ENCODE results near the gene IFNL2.

IFNL2 gene

DNA sequence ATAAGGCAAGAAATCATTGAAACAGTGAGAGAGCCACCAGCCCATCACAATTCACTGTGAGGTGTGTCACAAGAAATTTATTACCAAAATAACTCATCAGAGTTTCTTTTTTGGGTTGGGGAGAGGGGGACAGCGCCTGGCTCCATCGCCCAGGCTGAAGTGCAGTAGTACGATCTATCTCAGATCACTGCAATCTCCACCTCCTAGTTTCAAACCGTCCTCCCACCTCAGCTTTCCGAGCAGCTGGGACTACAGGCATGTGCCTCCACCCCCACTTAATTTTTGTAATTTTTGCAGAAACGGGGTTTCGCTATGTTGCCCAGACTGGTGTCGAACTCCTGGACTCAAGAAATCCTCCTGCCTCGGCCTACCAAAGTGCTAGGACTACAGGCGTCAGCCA lies 31.6 kb downstream of the IFNL2 start:
- Histone ChIP-seq H3K27ac (ENCODE audit: low read depth, low read length) (no peak overlapping the region), H3K9ac (ENCODE audit: low read length) (no peak overlapping the region), H3K27me3 (ENCODE audit: control insufficient read depth, insufficient read depth, low read length) (peaks cover 5% of the 10 kb centered on the region), H3K4me1 (ENCODE audit: control insufficient read depth, insufficient read depth, low read length) (peaks cover 5% of the 10 kb centered on the region), H3K9me3 (ENCODE audit: control insufficient read depth, insufficient read depth, low read depth, low read length) (no peaks in the 10 kb centered on the region), H3K4me3 (ENCODE audit: low read depth, low read length) (no peak overlapping the region), H3K36me3 (ENCODE audit: control insufficient read depth, insufficient read depth, low read length) (no peaks in the 10 kb centered on the region)

DNA sequence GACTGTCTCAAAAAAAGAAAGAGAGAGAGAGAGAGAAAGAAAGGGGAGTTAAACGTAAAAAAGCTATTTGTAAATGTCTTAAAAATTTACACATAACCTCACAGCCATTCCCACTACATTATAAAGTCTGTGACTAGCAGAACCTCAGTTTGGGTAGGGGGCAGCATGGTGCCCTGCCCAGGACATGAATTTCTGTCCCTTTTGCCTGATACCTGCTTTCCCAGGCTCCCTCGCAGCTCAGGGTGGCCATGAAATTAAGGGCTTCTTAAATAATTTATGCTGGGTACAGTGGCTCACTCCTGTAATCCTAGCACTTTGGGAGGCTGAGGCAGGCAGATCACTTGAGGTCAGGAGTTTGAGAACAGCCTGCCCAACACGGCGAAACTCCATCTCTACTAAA lies 32.8 kb downstream of the IFNL2 start:
- no peak overlapping the region for H3K4me3 ChIP-seq (ENCODE audit: low read depth, low read length)
- H3K36me3 ChIP-seq (ENCODE audit: control insufficient read depth, insufficient read depth, low read length): no peaks in the 10 kb centered on the region
- H3K27ac ChIP-seq (ENCODE audit: low read depth, low read length): no peak overlapping the region
- H3K4me1 ChIP-seq (ENCODE audit: control insufficient read depth, insufficient read depth, low read length): peaks cover 16% of the 10 kb centered on the region
- H3K9me3 ChIP-seq (ENCODE audit: control insufficient read depth, insufficient read depth, low read depth, low read length): no peaks in the 10 kb centered on the region
- no peak overlapping the region for H3K9ac ChIP-seq (ENCODE audit: low read length)
- H3K27me3 ChIP-seq (ENCODE audit: control insufficient read depth, insufficient read depth, low read length): peaks cover 15% of the 10 kb centered on the region

DNA sequence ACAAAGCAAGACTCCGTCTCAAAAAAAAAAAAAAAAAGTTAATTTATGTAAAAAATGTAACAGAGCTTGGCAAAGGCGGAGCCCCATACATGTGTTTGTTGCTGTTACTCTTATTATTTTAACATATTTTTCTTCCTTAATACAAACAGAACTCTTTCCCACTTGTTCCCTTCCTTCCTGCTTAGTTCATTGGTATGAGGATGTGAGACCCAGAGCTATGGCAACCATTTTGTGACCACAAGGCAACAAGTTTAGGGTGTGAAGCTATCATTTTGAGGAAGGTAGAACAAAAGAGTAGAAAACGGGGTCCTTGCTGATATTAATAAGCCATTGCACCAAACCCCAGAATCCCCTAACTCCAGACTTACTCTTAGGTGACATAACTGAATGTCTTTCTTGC lies 33.4 kb downstream of the IFNL2 start:
- no peak overlapping the region for H3K4me3 ChIP-seq (ENCODE audit: low read depth, low read length)
- no peaks in the 10 kb centered on the region for H3K36me3 ChIP-seq (ENCODE audit: control insufficient read depth, insufficient read depth, low read length)
- H3K27ac ChIP-seq (ENCODE audit: low read depth, low read length): no peak overlapping the region
- peaks cover 21% of the 10 kb centered on the region for H3K4me1 ChIP-seq (ENCODE audit: control insufficient read depth, insufficient read depth, low read length)
- H3K9ac ChIP-seq (ENCODE audit: low read length): no peak overlapping the region
- H3K9me3 ChIP-seq (ENCODE audit: control insufficient read depth, insufficient read depth, low read depth, low read length): no peaks in the 10 kb centered on the region
- peaks cover 20% of the 10 kb centered on the region for H3K27me3 ChIP-seq (ENCODE audit: control insufficient read depth, insufficient read depth, low read length)

DNA sequence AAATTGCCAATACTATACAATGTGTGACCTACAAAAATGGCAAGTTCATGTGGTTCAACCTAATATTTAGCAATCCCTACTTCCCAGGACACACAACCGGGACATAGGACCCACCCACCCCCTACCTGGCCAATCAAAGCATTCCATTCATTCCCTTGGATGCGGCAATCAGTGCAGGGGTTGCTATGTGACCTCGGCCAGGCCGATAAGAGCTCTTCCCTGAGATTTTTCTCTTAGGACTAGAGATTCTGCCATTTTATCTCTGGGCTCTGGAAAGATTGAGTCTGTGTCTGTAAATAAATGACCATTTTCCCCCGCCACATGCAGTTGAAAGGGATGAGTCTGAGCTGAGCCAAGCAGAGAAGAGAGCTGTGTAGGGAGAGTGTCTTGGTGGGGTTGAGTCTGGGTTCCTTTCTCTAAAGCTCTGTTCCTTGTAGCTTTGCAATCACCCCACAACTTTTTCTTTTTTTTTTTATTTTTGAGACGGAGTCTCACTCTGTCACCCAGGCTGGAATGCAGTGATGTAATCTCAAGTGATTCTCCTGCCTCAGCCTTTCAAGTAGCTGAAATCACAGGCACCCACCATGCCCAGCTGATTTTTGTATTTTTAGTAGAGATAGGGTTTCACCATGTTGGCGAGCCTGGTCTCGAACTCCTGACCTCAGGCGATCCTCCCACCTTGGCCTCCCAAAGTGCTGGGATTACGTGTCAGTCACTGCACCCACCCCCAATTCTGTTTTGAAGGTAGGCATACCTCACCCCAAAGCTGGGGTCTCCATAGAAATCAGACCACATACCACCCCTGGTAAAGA lies 35.4 kb downstream of the IFNL2 start:
- Histone ChIP-seq H3K9ac (ENCODE audit: low read length) (no peak overlapping the region), H3K4me3 (ENCODE audit: low read depth, low read length) (no peak overlapping the region), H3K27me3 (ENCODE audit: control insufficient read depth, insufficient read depth, low read length) (peaks cover 32% of the 10 kb centered on the region), H3K27ac (ENCODE audit: low read depth, low read length) (no peak overlapping the region), H3K9me3 (ENCODE audit: control insufficient read depth, insufficient read depth, low read depth, low read length) (no peaks in the 10 kb centered on the region), H3K4me1 (ENCODE audit: control insufficient read depth, insufficient read depth, low read length) (peaks cover 25% of the 10 kb centered on the region), H3K36me3 (ENCODE audit: control insufficient read depth, insufficient read depth, low read length) (no peaks in the 10 kb centered on the region)

DNA sequence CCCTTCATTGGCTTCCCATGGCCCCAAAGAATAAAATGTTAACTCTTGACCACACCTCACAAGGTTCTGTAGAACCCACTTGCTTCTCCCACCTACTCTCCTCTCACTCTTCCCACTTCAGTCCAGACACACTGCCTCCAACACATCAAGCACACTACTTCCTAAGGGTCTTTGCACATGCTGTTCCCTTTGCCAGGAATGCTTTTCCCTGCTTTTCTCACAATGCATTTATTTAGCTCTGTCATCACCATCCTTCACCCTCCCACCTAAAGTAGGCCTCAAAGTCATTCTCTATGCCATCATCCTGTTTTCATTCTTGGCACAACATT lies 36.0 kb downstream of the IFNL2 start:
- Histone ChIP-seq H3K36me3 (ENCODE audit: control insufficient read depth, insufficient read depth, low read length) (no peaks in the 10 kb centered on the region), H3K27me3 (ENCODE audit: control insufficient read depth, insufficient read depth, low read length) (peaks cover 32% of the 10 kb centered on the region), H3K27ac (ENCODE audit: low read depth, low read length) (no peak overlapping the region), H3K9me3 (ENCODE audit: control insufficient read depth, insufficient read depth, low read depth, low read length) (no peaks in the 10 kb centered on the region), H3K9ac (ENCODE audit: low read length) (no peak overlapping the region), H3K4me3 (ENCODE audit: low read depth, low read length) (no peak overlapping the region), H3K4me1 (ENCODE audit: control insufficient read depth, insufficient read depth, low read length) (peaks cover 30% of the 10 kb centered on the region)

DNA sequence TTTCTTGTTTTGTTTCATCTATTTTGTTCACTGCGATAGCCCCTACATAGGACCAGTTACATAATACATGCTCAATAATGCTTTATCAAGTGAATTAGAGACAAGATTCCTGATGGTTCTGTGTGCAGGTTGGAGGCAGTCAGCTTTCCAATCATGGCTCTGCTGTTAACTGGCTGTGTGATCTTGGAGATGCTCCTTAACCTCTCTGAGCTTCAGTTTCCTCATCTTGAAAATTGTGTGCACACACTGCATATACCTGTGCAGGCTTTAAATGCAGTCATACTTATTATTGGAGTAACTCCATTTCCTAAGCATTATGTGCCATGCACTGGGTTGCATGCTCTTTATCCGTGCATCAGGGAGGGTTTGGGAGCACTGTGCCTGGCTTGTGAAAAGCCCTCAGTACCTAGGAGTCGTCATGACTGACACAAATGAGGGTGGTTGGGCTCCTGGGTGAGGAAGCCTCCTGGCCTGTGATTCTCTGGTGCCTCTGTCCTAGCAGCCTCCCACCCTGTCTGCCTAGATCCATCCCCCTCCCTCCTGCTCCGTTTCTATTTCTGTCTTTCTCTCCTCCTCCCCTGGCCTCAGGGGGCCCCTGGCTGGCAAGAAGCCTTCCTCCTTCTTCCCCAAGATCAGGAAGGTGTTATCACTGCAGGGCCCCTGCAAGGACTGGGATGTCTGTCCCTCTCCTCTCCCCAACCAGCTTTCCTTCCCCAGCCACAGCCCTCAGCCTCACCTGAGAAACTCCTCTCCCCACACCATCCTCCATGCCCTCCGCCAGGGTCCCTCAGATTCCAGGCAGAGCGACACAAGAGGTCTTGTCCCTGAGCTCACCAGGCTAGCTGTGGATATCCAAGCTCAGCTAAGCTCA lies 36.7 kb downstream of the IFNL2 start:
- Histone ChIP-seq H3K9me3 (ENCODE audit: control insufficient read depth, insufficient read depth, low read depth, low read length) (no peaks in the 10 kb centered on the region), H3K4me1 (ENCODE audit: control insufficient read depth, insufficient read depth, low read length) (peaks cover 30% of the 10 kb centered on the region), H3K4me3 (ENCODE audit: low read depth, low read length) (no peak overlapping the region; the same call in 1 of the 2 replicates), H3K27me3 (ENCODE audit: control insufficient read depth, insufficient read depth, low read length) (peaks cover 32% of the 10 kb centered on the region), H3K9ac (ENCODE audit: low read length) (peak overlapping the region; percentile 1), H3K27ac (ENCODE audit: low read depth, low read length) (no peak overlapping the region), H3K36me3 (ENCODE audit: control insufficient read depth, insufficient read depth, low read length) (no peaks in the 10 kb centered on the region)

DNA sequence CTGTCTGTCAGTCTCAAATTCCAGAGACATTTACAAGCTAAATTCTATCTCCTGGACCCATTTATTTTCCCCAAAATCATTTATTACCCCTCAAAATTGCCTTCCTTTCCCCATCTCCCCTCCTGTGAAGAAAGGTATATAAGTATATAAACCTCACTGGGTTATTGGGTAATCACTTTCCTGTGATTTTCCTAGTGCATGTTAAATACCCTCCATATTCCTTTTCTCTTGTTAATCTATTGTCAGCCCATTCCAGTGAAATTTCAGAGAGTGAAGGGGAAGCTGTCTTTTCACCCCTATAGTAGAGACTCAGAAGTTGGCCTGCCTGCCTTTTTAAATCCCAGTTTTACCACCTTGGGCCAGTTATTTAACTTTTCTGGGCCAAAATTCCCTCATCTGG lies 37.9 kb downstream of the IFNL2 start:
- no peak overlapping the region for H3K9ac ChIP-seq (ENCODE audit: low read length)
- H3K27ac ChIP-seq (ENCODE audit: low read depth, low read length): no peak overlapping the region
- H3K36me3 ChIP-seq (ENCODE audit: control insufficient read depth, insufficient read depth, low read length): no peaks in the 10 kb centered on the region
- peaks cover 38% of the 10 kb centered on the region for H3K4me1 ChIP-seq (ENCODE audit: control insufficient read depth, insufficient read depth, low read length)
- peak overlapping the region; percentile 71; the same call in 1 of the 2 replicates for H3K4me3 ChIP-seq (ENCODE audit: low read depth, low read length)
- H3K27me3 ChIP-seq (ENCODE audit: control insufficient read depth, insufficient read depth, low read length): peaks cover 32% of the 10 kb centered on the region
- no peaks in the 10 kb centered on the region for H3K9me3 ChIP-seq (ENCODE audit: control insufficient read depth, insufficient read depth, low read depth, low read length)

DNA sequence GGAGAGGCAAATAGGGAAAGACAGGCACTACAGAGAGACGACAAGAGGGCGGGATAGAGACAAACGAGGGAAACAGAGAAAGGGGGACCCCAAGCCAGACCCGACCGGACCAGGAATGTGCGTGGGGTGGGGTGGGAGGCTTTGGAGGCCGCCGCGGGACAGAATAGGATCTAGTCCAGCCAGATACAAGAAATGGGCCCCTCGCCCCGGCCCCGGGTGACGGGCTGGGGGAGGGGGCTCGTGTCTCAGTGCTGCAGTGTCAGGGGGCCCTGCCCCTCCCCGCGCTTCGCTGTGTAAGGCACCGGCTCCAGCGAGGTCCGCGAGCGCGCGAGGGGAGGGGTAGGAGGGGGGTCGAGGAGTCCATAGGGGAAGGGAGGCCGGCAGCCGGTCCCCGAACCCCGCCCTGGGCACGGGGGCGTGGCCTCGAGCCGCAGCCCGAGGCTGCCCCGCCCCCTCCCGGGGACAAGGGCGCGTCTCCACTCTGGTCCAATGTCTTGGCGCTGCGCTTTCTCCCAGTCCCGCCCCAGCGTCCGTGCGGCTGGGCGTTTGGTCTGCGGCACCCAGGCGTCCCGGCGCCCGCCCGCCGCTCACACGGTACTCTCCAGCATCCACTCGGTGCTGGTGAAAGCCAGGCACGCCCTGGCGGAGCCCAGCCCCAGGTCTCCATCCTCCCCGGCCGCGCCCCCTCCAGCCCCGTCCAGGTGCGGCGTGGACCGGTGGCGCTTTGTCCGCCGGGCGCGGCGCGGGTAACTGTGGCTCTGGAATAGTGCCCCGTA lies 39.0 kb downstream of the IFNL2 start:
- H3K36me3 ChIP-seq (ENCODE audit: control insufficient read depth, insufficient read depth, low read length): no peaks in the 10 kb centered on the region
- H3K27me3 ChIP-seq (ENCODE audit: control insufficient read depth, insufficient read depth, low read length): peaks cover 32% of the 10 kb centered on the region
- peak overlapping the region; percentile 63 for H3K9ac ChIP-seq (ENCODE audit: low read length)
- H3K9me3 ChIP-seq (ENCODE audit: control insufficient read depth, insufficient read depth, low read depth, low read length): no peaks in the 10 kb centered on the region
- H3K4me3 ChIP-seq (ENCODE audit: low read depth, low read length): peak overlapping the region; percentile 71
- H3K27ac ChIP-seq (ENCODE audit: low read depth, low read length): no peak overlapping the region
- peaks cover 41% of the 10 kb centered on the region for H3K4me1 ChIP-seq (ENCODE audit: control insufficient read depth, insufficient read depth, low read length)

DNA sequence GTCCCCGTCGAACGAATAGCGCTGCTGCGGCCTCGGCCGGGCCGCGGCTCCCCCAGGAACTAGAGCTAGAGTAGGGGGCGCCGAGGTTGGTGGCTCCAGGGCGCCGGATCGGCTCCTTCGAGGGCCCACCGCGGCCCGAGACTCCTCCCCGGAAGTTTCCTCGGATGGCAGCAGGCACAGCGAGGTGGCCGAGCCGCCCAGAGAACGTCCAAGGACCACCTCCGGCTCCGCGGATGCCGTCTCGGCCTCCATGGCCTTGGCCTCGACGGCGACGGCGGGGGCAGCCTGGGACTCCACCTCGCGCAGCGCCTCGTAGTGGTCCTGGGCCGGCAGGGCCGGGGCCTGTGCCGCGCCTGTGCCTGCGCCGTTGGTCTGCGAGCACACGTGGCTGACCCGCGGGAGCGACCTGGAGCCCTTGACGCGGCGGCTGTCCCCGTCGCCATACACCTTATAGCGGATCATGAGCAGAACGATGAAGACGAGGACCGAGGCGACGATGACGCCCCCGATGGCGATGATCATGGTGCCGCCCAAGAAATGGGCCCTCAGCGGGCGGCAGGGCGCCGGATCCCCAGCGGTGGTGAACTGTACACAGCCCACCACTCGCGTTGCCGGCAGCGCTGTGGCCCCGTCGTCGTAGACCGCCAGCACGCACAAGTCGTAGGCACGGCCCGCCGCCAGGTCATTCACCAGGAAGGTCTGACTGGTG lies 39.8 kb downstream of the IFNL2 start:
- Histone ChIP-seq H3K36me3 (ENCODE audit: control insufficient read depth, insufficient read depth, low read length) (no peaks in the 10 kb centered on the region), H3K9ac (ENCODE audit: low read length) (peak overlapping the region; percentile 63), H3K9me3 (ENCODE audit: control insufficient read depth, insufficient read depth, low read depth, low read length) (no peaks in the 10 kb centered on the region), H3K27me3 (ENCODE audit: control insufficient read depth, insufficient read depth, low read length) (peaks cover 32% of the 10 kb centered on the region), H3K4me1 (ENCODE audit: control insufficient read depth, insufficient read depth, low read length) (peaks cover 41% of the 10 kb centered on the region), H3K27ac (ENCODE audit: low read depth, low read length) (no peak overlapping the region), H3K4me3 (ENCODE audit: low read depth, low read length) (peak overlapping the region; percentile 71)

DNA sequence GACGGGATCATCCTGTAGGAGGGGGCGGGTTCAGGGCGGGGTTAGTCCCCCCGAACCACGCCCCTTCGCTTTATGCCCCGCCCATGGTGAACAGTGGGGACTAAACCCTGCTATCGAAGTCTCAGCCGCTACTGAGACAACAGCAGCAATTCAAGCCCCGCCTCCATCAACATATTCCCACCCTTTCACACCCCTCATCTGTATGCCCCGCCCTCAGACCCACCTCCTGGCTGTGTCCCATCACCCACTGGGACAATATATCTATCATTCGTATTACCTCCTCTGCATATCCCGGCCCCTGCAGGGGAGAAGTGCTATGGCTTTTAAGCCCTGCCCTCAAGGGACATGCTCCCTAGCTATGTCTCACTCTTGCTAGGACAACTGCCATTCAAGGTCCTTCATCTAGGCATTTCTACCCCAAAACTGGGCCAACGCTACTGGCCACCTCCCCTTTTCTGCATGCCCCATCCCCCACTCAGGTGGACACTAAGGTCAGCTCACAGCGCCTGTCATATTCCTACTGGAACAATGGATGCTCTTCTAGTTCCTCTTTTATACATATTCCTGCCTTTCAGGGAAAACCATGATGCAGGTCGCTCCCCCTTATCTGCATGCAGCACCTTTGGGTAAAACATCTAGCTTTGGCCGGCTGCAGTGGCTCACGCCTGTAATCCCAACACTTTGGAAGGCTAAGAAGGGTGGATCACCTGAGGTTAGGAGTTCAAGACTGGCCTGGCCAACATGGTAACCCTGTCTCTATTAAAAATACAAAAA lies 40.5 kb downstream of the IFNL2 start:
- no peak overlapping the region for H3K27ac ChIP-seq (ENCODE audit: low read depth, low read length)
- no peaks in the 10 kb centered on the region for H3K9me3 ChIP-seq (ENCODE audit: control insufficient read depth, insufficient read depth, low read depth, low read length)
- 0 out of 2 replicates have a peak, but pooled peaks cover 4% of the 10 kb centered on the region for H3K36me3 ChIP-seq (ENCODE audit: control insufficient read depth, insufficient read depth, low read length)
- peaks cover 32% of the 10 kb centered on the region for H3K27me3 ChIP-seq (ENCODE audit: control insufficient read depth, insufficient read depth, low read length)
- peaks cover 37% of the 10 kb centered on the region for H3K4me1 ChIP-seq (ENCODE audit: control insufficient read depth, insufficient read depth, low read length)
- H3K4me3 ChIP-seq (ENCODE audit: low read depth, low read length): peak overlapping the region; percentile 71
- H3K9ac ChIP-seq (ENCODE audit: low read length): no peak overlapping the region

All from HUES6 (cell line).